Loucy (cell line): ENCODE data around the gene PFKL.

ENCODE experiments used
- H2AFZ ChIP-seq: fragments of 200-600 bp; sonication (generic); 2 replicates; pipeline ENCODE4 v1.6.0; 2016; ENCODE audit warnings: antibody characterized with exemption, mild to moderate bottlenecking, low read length, moderate library complexity
- H3F3A ChIP-seq: fragments of 200-600 bp; 2 replicates; pipeline ENCODE4 v1.6.0; 2016; ENCODE audit warnings: antibody characterized with exemption, low read depth, mild to moderate bottlenecking
- H3K27me3 ChIP-seq: fragments of 200-600 bp; sonication (generic); 2 replicates; pipeline ENCODE4 v1.6.1; 2014; ENCODE audit warnings: low read length, mild to moderate bottlenecking; ENCODE audit not compliant: insufficient read depth, poor library complexity, severe bottlenecking
- H3K36me3 ChIP-seq: fragments of 200-600 bp; sonication (generic); 2 replicates; pipeline ENCODE4 v1.6.1; 2016; ENCODE audit warnings: low read length; ENCODE audit not compliant: insufficient read depth
- H3K4me1 ChIP-seq: fragments of 200-600 bp; sonication (generic); 2 replicates; pipeline ENCODE4 v1.5.1; 2014; ENCODE audit warnings: low read length, mild to moderate bottlenecking; ENCODE audit not compliant: insufficient read depth, poor library complexity, severe bottlenecking
- H3K4me2 ChIP-seq: fragments of 200-600 bp; sonication (generic); 2 replicates; pipeline ENCODE4 v1.6.0; 2014; ENCODE audit warnings: antibody characterized with exemption, low read length, low read depth, mild to moderate bottlenecking; ENCODE audit not compliant: poor library complexity, severe bottlenecking
- H3K4me3 ChIP-seq: fragments of 200-600 bp; sonication (generic); 2 replicates; pipeline ENCODE4 v1.5.1; 2014; ENCODE audit warnings: low read length, mild to moderate bottlenecking, mixed read lengths; ENCODE audit not compliant: poor library complexity, severe bottlenecking
- H3K79me2 ChIP-seq: fragments of 200-600 bp; sonication (generic); 2 replicates; pipeline ENCODE4 v1.6.1; 2014; ENCODE audit warnings: low read length; ENCODE audit not compliant: insufficient read depth
- H3K9ac ChIP-seq: fragments of 200-600 bp; sonication (generic); 2 replicates; pipeline ENCODE4 v1.6.0; 2014; ENCODE audit warnings: mild to moderate bottlenecking, low read depth, low read length, moderate library complexity; ENCODE audit not compliant: poor library complexity, severe bottlenecking
- H3K9me2 ChIP-seq: fragments of 200-600 bp; sonication (generic); replicated peaks from 2 replicates; pipeline ENCODE4 v1.6.1; 2016; ENCODE audit warnings: low read depth, low read length, mixed read lengths
- H3K9me3 ChIP-seq: fragments of 200-600 bp; sonication (generic); 2 replicates; pipeline ENCODE4 v1.6.1; 2014; ENCODE audit warnings: mild to moderate bottlenecking, antibody characterized with exemption, low read length, low read depth; ENCODE audit not compliant: insufficient read depth
- H4K20me1 ChIP-seq: fragments of 200-600 bp; sonication (generic); 2 replicates; pipeline ENCODE4 v1.6.0; 2014; ENCODE audit warnings: antibody characterized with exemption, low read length, mild to moderate bottlenecking; ENCODE audit not compliant: insufficient read depth, poor library complexity, severe bottlenecking
- EZH2phosphoT487 ChIP-seq: fragments of 200-600 bp; IDR thresholded peaks from 2 replicates; pipeline ENCODE4 v1.6.1; 2018; ENCODE audit warnings: antibody characterized with exemption, mild to moderate bottlenecking, moderate library complexity, borderline replicate concordance
- TF ChIP-seq, protein P1 (sequence below): fragments of 200-600 bp; sonication (generic); conservative IDR thresholded peaks from 2 replicates; pipeline ENCODE4 v1.5.1; 2014; ENCODE audit warnings: mild to moderate bottlenecking, antibody characterized with exemption, low read length

PFKL gene

DNA sequence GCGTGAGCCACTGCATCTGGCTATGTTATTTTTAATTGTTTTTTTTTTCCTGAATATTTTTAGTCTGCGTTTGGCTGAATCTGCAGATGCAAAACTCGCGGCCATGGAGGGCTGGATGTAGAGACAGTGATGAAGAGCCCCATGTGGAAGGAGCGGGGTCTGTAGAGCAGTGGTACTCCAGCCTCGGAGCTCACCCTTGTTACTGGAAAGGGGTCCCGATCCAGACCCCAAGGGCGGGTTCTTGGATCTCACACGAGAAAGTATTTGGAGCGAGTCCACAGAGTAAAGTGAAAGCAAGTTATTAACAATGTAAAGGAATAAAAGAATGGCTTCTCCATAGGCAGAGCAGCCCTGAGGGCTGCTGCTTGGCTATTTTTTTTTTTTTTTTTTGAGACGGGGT, 56.3 kb downstream of the PFKL start:
- Histone ChIP-seq H3K9me3 (no peaks in the 10 kb centered on the region), H3K9me2 (no peaks in the 10 kb centered on the region), H3K4me2 (no peak overlapping the region), H3K27me3 (no peaks in the 10 kb centered on the region), H4K20me1 (no peaks in the 10 kb centered on the region), H3K4me1 (no peaks in the 10 kb centered on the region), H3K79me2 (no peaks in the 10 kb centered on the region), H3F3A (no peaks in the 10 kb centered on the region), H3K9ac (no peak overlapping the region), H3K36me3 (no peaks in the 10 kb centered on the region), H2AFZ (no peak overlapping the region), H3K4me3 (no peak overlapping the region)
- TF ChIP-seq EZH2phosphoT487: no peak
- TF ChIP-seq, protein P1, sequence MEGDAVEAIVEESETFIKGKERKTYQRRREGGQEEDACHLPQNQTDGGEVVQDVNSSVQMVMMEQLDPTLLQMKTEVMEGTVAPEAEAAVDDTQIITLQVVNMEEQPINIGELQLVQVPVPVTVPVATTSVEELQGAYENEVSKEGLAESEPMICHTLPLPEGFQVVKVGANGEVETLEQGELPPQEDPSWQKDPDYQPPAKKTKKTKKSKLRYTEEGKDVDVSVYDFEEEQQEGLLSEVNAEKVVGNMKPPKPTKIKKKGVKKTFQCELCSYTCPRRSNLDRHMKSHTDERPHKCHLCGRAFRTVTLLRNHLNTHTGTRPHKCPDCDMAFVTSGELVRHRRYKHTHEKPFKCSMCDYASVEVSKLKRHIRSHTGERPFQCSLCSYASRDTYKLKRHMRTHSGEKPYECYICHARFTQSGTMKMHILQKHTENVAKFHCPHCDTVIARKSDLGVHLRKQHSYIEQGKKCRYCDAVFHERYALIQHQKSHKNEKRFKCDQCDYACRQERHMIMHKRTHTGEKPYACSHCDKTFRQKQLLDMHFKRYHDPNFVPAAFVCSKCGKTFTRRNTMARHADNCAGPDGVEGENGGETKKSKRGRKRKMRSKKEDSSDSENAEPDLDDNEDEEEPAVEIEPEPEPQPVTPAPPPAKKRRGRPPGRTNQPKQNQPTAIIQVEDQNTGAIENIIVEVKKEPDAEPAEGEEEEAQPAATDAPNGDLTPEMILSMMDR: no peak

DNA sequence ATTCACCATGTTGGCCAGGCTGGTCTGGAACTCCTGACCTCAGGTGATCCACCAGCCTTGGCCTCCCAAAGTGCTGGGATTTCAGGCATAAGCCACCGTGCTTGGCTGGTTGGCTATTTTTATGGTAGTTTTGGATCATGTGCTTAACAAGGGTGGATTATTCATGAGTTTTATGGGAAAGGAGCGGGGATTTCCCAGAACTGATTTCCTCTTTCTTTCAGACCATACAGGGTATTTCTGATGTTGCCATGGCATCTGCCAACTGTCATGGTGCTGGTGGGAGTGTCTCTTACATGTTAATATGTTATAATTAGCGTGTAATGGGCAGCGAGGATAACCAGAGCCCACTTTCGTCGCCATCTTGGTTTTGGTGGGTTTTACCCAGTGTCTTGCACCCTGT, 56.8 kb downstream of the PFKL start:
- H3F3A ChIP-seq: no peaks in the 10 kb centered on the region
- H3K9me2 ChIP-seq: no peaks in the 10 kb centered on the region
- no peaks in the 10 kb centered on the region for H3K79me2 ChIP-seq
- H2AFZ ChIP-seq: no peak overlapping the region
- no peaks in the 10 kb centered on the region for H3K9me3 ChIP-seq
- TF ChIP-seq, protein P1: no peak
- TF ChIP-seq EZH2phosphoT487: no peak
- no peaks in the 10 kb centered on the region for H3K36me3 ChIP-seq
- H3K4me3 ChIP-seq: no peak overlapping the region
- no peak overlapping the region for H3K4me2 ChIP-seq
- H3K9ac ChIP-seq: no peak overlapping the region
- no peaks in the 10 kb centered on the region for H4K20me1 ChIP-seq
- H3K27me3 ChIP-seq: no peaks in the 10 kb centered on the region
- H3K4me1 ChIP-seq: no peaks in the 10 kb centered on the region

- H3K4me1 ChIP-seq: no peaks in the 10 kb centered on the region
- no peaks in the 10 kb centered on the region for H3K36me3 ChIP-seq
- no peak overlapping the region for H3K4me3 ChIP-seq
- H3K4me2 ChIP-seq: no peak overlapping the region
- TF ChIP-seq, protein P1: no peak
- no peak for TF ChIP-seq EZH2phosphoT487
- no peak overlapping the region for H2AFZ ChIP-seq
- H3K79me2 ChIP-seq: no peaks in the 10 kb centered on the region
- H4K20me1 ChIP-seq: no peaks in the 10 kb centered on the region
- no peaks in the 10 kb centered on the region for H3K9me3 ChIP-seq
- H3K27me3 ChIP-seq: no peaks in the 10 kb centered on the region
- H3F3A ChIP-seq: no peaks in the 10 kb centered on the region
- no peak overlapping the region for H3K9ac ChIP-seq
- H3K9me2 ChIP-seq: no peaks in the 10 kb centered on the region
Measured at GRCh38 chr21:44357064-44357837, 57.4 kb downstream of the PFKL start.
